ENCODE data around the gene SH2B2.

SH2B2 gene

DNA sequence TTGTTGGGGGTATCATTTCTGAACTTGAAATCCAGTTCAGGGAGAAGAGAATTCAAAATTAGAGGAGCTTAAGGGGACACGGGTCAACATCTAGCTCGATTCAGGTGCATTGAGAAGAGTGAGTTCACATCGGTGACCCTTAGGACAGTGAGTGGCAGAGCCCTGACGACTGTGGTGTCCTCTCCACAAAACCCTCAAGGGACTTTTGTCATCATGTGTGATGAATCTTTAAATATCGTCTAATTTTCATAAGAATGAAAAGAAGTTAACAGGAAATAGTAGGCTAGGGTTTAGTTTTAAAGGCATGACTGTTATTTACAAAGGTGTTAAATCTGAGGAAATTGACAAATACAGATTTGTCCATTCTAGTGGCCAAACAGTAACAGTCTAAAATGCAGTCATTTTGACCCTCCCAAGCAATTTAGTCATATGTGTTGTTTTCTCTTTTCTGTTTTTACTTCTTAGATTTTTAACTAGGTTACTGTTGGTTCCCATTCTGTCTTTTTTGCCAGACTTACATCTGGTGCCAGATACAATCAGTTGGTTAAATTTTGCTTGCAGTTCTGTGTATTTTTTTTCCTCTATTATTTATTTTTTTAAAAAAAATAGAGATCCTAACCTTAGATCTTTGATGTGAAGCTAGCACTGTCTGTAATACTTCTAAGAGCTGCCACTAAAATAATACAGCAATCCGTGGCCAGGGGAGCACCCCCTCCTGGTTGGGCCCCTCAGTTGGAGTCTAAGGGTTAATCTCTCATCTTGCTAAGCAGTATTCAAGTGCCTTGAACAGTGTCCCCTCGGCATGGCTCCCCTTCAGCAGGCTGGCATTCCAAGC lies 34.9 kb upstream of the SH2B2 start:
- H3K4me3 ChIP-seq (ENCODE audit: low read length): no peak overlapping the region
- no peak for DNase-seq (ENCODE audit: low read depth)
- TF ChIP-seq, protein P1, sequence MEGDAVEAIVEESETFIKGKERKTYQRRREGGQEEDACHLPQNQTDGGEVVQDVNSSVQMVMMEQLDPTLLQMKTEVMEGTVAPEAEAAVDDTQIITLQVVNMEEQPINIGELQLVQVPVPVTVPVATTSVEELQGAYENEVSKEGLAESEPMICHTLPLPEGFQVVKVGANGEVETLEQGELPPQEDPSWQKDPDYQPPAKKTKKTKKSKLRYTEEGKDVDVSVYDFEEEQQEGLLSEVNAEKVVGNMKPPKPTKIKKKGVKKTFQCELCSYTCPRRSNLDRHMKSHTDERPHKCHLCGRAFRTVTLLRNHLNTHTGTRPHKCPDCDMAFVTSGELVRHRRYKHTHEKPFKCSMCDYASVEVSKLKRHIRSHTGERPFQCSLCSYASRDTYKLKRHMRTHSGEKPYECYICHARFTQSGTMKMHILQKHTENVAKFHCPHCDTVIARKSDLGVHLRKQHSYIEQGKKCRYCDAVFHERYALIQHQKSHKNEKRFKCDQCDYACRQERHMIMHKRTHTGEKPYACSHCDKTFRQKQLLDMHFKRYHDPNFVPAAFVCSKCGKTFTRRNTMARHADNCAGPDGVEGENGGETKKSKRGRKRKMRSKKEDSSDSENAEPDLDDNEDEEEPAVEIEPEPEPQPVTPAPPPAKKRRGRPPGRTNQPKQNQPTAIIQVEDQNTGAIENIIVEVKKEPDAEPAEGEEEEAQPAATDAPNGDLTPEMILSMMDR (conservative IDR thresholded peaks at IDR 0.05; ENCODE audit: low read depth, low read length): no peak

DNA sequence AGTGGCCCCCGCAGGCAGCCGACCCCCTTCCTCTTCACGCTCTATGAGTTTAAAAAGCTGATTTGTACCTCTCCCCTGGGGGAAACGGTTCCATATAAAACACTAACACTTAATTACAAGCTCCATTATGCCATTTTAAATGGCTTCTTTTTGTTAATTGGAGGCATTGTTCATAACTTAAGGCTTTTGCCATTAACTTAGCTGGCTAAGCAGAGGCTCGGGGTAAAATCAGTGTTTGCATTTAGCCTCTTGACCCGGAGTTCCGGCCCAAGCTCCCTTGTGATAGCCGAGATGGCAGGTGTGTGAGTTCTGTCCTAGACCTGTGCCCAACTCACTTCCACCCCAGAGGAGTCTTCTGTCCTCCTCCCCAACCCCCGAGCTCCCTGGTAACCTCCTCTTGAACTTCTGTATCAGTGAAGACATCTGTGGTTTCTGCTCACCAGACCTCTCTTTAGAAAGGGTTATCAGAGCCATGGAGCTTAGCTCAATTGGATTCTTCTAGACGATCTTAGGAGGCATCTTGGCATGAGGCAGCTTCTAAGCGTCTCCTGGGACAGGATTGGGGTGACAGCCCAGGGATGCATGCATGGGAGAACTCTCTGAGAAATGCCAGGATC lies 34.2 kb upstream of the SH2B2 start:
- no peak overlapping the region for H3K4me3 ChIP-seq (ENCODE audit: low read length)
- no peak for DNase-seq (ENCODE audit: low read depth)
- TF ChIP-seq, protein P1 (conservative IDR thresholded peaks at IDR 0.05; ENCODE audit: low read depth, low read length): no peak

DNA sequence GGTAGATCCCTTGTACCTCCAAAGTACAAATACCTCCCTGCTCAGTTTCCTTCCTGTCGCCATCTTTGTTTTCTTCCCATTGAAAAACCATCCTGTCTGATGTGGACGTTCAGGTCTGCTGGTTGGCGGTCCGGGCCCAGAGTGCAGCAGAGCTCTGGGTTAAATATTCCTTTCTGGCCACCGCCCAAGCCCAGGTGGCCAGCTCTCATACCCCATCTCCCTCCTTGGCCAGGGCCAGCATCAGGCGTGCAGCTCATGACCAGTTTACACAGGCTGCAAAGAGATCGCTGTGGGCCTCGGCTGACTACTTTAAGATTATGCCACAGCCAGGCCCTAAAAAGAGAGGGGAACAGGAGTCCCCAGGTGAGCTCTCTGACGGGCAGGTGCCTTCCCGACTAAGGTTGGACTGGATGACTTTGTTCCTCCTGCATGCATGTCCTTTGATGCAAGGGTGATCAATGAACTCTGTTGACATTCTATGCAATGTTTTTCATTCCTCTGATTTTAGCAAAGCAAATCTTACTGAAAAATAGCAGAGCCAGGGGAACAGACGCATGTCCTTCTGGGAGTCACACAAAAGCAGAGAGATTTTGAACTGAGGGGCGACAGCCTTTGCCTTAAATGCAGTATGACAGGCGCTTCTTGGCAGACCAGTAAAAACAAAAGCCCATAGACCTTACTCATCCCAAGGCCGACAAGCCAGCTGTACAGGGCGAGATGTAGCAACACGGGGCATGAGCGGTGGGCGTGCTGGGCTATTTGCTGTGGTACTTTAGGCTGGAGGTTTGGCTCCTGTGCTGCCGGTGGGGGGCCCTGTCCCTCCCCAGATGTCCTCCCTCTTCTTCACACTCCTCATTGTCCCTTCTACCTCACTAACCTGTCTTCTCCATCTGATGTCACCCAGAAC lies 33.3 kb upstream of the SH2B2 start:
- no peak for DNase-seq (ENCODE audit: low read depth)
- H3K4me3 ChIP-seq (ENCODE audit: low read length): no peak overlapping the region
- TF ChIP-seq, protein P1 (conservative IDR thresholded peaks at IDR 0.05; ENCODE audit: low read depth, low read length): no peak

DNA sequence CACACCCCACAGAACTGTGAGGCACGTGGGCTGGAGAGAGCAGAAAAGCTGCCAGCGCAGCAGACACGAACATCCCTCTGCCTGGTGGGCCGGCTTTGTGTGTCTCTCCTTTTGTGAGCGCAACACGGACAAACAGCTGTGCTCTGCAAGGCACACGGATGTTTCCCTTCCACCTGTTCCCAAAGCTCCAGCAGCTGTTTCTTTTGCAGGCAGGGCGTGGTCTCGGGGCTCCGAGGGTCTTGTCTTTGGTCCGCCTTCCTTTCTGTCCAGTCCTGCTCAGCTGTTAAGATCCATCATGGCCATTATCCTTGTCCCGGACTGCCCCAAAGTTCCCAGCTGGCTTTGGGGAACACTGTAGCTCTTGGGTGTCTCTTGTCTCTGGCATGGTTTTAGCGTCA lies 32.7 kb upstream of the SH2B2 start:
- TF ChIP-seq, protein P1 (conservative IDR thresholded peaks at IDR 0.05; ENCODE audit: low read depth, low read length): no peak
- no peak overlapping the region for H3K4me3 ChIP-seq (ENCODE audit: low read length)
- no peak for DNase-seq (ENCODE audit: low read depth)

DNA sequence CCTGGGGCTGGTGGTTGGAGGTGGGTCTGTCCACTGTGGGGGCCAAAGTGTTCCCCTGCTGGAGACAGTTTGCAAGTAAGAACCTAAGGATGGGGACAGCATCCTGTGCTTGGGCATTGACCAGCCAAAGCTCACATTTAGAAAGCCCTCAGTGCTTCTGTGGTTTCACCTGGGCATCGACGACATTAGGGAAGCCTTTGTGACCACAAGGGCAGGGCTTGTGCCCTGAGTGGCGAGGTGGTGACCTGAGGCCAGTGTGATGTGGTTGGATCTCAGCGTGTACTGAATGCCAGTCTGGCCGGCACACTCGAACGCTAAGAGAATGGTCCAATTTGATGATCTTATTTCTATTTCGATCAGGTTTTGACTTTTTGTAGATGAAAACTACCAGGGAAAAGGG lies 32.1 kb upstream of the SH2B2 start:
- no peak for DNase-seq (ENCODE audit: low read depth)
- H3K4me3 ChIP-seq (ENCODE audit: low read length): no peak overlapping the region
- TF ChIP-seq, protein P1 (conservative IDR thresholded peaks at IDR 0.05; ENCODE audit: low read depth, low read length): no peak

DNA sequence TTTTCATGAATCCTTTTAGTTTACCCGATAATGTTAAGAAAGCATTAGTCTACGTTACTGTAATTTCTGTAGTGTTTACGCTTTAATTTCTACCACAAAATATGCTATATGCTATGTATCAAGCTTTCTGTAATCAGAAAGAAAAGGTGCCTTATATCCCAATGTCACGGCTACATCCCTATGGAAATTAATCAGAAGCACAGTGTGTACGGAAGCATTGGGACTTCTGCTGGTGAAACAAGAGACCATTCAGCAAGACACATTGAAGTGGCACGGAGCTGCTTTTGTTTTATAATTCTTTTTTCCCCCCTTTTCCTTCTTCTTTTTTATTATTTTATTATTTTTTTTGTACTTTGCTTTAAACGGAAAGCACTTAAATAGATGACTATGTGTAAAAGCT lies 31.2 kb upstream of the SH2B2 start:
- TF ChIP-seq, protein P1 (conservative IDR thresholded peaks at IDR 0.05; ENCODE audit: low read depth, low read length): no peak
- no peak overlapping the region for H3K4me3 ChIP-seq (ENCODE audit: low read length)
- no peak for DNase-seq (ENCODE audit: low read depth)

Data from retinal pigment epithelial cell (primary cell).